Heart left ventricle (tissue), 13 donors: ENCODE data around the gene SUSD6.

Experiments
- CTCF ChIP-seq, 12 donors: fragments of 200-600 bp; sonication (generic) in 4 of 12; IDR thresholded peaks; one replicate each; pipeline versions ENCODE4 v1.5.0 to v1.8.0; 2018 to 2022; ENCODE audit warnings: antibody characterized with exemption in 12 of 12, mild to moderate bottlenecking in 5 of 12
- POLR2A ChIP-seq, 2 donors: fragments of 450-650 bp; IDR thresholded peaks; one replicate each; pipeline ENCODE4 v1.6.1; 2017; ENCODE audit warnings: antibody characterized with exemption in 2 of 2, mild to moderate bottlenecking in 2 of 2, moderate library complexity in 2 of 2
- donor health status: ischemic (EF 13 %, LVEDD 7.1; RV severe dilation, severe dysfunction).
- donor health status: DM: no; HTN: yes; CAD: no.
- donor health status: DM: no; HTN: no; CAD: no.
- donor health status: ischemic (EF 25% LVEDD 6.9; RV normal size, moderate dysfunction).
- donor health status: ischemic (EF 25% LVEDD 5.7; RV mildly dilated, moderate dysfunction).
- donor health status: ischemic (EF 35%, LVEDD 5.7; RV mildly dilated, moderate dysfunction).
- donor health status: nonischemic (EF 11% LVEDD 7.7; RV severe dilation, severe dysfunction).
- donor health status: DM: yes; HTN: yes; CAD: no.
- donor health status: PGD.
- donor health status: ischemic (EF 29% LVEDD 5.4; RV normal size, mild dysfunction).
- donor health status: nonischemic (EF 23%, LVEDD 6.1; RV moderate dilation, normal function).

- TF ChIP-seq CTCF (IDR thresholded peaks at IDR 0.05) = peak; percentile 62 to 90 (median 79)
- TF ChIP-seq POLR2A (IDR thresholded peaks at IDR 0.05) = no peak
Observed at GRCh38 chr14:69574263-69574953, 37.0 kb upstream of the SUSD6 start, which contains the start of gene CCDC177.
